HepG2 (cell line): Measurements from ENCODE around the gene WDR54. TPM values are rescaled to one million over a fixed set of nuclear protein-coding genes. Genes with fewer than 3 reads are reported as not detected.
A peak's percentile ranks its signal among the peaks of the same experiment; 100 is the strongest.

Source experiments
- BCL6 ChIP-seq: IDR thresholded peaks from 2 replicates; pipeline ENCODE4 v1.6.1; 2016; ENCODE audit warnings: missing genetic modification reagents, missing compliant biosample characterization
- FOXM1 ChIP-seq: sonication (generic); formaldehyde crosslinking; IDR thresholded peaks from 2 replicates; pipeline ENCODE4 v1.5.0; 2020; ENCODE audit warnings: missing genetic modification reagents
- FOXO1 ChIP-seq: sonication (generic); formaldehyde crosslinking; IDR thresholded peaks from 2 replicates; pipeline ENCODE4 v1.4.0; 2020; ENCODE audit warnings: missing genetic modification reagents
- HES4 ChIP-seq: sonication (generic); formaldehyde crosslinking; IDR thresholded peaks from 2 replicates; pipeline ENCODE4 v1.9.0; 2021; ENCODE audit warnings: mild to moderate bottlenecking, missing genetic modification reagents, borderline replicate concordance
- KDM5A ChIP-seq: fragments of 200-600 bp; sonication (generic); IDR thresholded peaks from 2 replicates; pipeline ENCODE4 v1.7.0; 2018; ENCODE audit warnings: antibody characterized with exemption, mild to moderate bottlenecking, low read length, borderline replicate concordance
- RFX5 ChIP-seq: IDR thresholded peaks from 2 replicates; pipeline ENCODE4 v1.6.1; 2011; ENCODE audit warnings: low read depth, low read length, improper control_type of control experiment
- SOX5 ChIP-seq: IDR thresholded peaks from 2 replicates; pipeline ENCODE4 v1.6.1; 2016; ENCODE audit warnings: borderline replicate concordance
- TBL1XR1 ChIP-seq: fragments of 150-350 bp; IDR thresholded peaks from 2 replicates; pipeline ENCODE4 v1.6.1; 2014; ENCODE audit warnings: borderline replicate concordance, low read length; ENCODE audit not compliant: partially characterized antibody
- ZBTB40 ChIP-seq, 2 experiments: fragments of 450-650 bp in 1 of 2; sonication (generic) in 1 of 2; formaldehyde crosslinking in 1 of 2; IDR thresholded peaks; 2 replicates each; pipeline versions ENCODE4 v1.6.1 to v1.8.0; 2016 to 2022; ENCODE audit warnings: antibody characterized with exemption in 1 of 2, mild to moderate bottlenecking in 1 of 2, missing genetic modification reagents in 1 of 2
- ZMYM2 ChIP-seq: sonication (generic); formaldehyde crosslinking; IDR thresholded peaks from 2 replicates; pipeline ENCODE4 v1.8.0; 2022; ENCODE audit warnings: mild to moderate bottlenecking, missing genetic modification reagents
- ZNF513 ChIP-seq: sonication (generic); formaldehyde crosslinking; conservative IDR thresholded peaks from 2 replicates; pipeline ENCODE4 v1.5.0; 2020; ENCODE audit warnings: missing genetic modification reagents
- ZNF879 ChIP-seq: sonication (generic); formaldehyde crosslinking; IDR thresholded peaks from 2 replicates; pipeline ENCODE4 v1.8.1; 2023; ENCODE audit warnings: missing genetic modification reagents
- polyA plus RNA-seq, 8 experiments: library from polyadenylated mRNA; depleted of rRNA in 3 of 8; stranded (reverse) in 7 of 8; unstranded in 1 of 8; fragments of >200 nt; fragmentation: Illumina TruSeq in 4 of 8; extraction: Trizol in 4 of 8; gene quantifications; 2 replicates each; pipeline versions ENCODE4 v1.2.1 to v1.2.3, GENCODE V29; 2011 to 2016; ENCODE audit warnings: low read depth in 4 of 8, missing spikeins in 1 of 8, mixed read lengths in 1 of 8; ENCODE audit not compliant: insufficient read depth in 1 of 8
- total RNA-seq, 5 experiments: library from RNA; depleted of rRNA; stranded (reverse); fragments of >200 nt; fragmentation: Illumina TruSeq; extraction: Trizol; gene quantifications; 2 replicates each; pipeline ENCODE4 v1.2.3, GENCODE V29; 2016; ENCODE audit warnings: low read depth in 1 of 5
- TF ChIP-seq, protein P1 (sequence below): sonication (generic); formaldehyde crosslinking; IDR thresholded peaks from 2 replicates; pipeline ENCODE4 v1.4.0; 2020; ENCODE audit warnings: low read depth, missing genetic modification reagents

WDR54 gene
- total and polyA plus RNA-seq, 2 of the 13 experiments (the other 11 are each of a cell fraction or from before 2014, with no cell fraction given): 2.0 to 17.3 TPM

GRCh38 chr2:74447230-74447999, 25.9 kb downstream of the WDR54 start (continued):
- TF ChIP-seq SOX5 (CRISPR knock-in tag) (peak; percentile 44; the same call in 1 of the 2 replicates), TBL1XR1 (no peak), ZNF879 (CRISPR knock-in tag) (no peak), FOXM1 (no peak), ZMYM2 (CRISPR knock-in tag) (no peak), RFX5 (no peak), BCL6 (CRISPR knock-in tag) (peak; percentile 38; the same call in 1 of the 2 replicates), KDM5A (no peak), FOXO1 (peak; percentile 26; the same call in 1 of the 2 replicates), ZNF513 (CRISPR knock-in tag) (no peak), HES4 (no peak), ZBTB40 (IDR thresholded peaks at IDR 0.05) (no peak), ZBTB40 (CRISPR knock-in tag; IDR thresholded peaks at IDR 0.05) (no peak; the same call in 1 of the 2 replicates)
- TF ChIP-seq, protein P1, sequence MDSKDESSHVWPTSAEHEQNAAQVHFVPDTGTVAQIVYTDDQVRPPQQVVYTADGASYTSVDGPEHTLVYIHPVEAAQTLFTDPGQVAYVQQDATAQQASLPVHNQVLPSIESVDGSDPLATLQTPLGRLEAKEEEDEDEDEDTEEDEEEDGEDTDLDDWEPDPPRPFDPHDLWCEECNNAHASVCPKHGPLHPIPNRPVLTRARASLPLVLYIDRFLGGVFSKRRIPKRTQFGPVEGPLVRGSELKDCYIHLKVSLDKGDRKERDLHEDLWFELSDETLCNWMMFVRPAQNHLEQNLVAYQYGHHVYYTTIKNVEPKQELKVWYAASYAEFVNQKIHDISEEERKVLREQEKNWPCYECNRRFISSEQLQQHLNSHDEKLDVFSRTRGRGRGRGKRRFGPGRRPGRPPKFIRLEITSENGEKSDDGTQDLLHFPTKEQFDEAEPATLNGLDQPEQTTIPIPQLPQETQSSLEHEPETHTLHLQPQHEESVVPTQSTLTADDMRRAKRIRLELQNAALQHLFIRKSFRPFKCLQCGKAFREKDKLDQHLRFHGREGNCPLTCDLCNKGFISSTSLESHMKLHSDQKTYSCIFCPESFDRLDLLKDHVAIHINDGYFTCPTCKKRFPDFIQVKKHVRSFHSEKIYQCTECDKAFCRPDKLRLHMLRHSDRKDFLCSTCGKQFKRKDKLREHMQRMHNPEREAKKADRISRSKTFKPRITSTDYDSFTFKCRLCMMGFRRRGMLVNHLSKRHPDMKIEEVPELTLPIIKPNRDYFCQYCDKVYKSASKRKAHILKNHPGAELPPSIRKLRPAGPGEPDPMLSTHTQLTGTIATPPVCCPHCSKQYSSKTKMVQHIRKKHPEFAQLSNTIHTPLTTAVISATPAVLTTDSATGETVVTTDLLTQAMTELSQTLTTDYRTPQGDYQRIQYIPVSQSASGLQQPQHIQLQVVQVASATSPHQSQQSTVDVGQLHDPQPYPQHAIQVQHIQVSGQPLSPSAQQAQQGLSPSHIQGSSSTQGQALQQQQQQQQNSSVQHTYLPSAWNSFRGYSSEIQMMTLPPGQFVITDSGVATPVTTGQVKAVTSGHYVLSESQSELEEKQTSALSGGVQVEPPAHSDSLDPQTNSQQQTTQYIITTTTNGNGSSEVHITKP: peak; percentile 67; the same call in 1 of the 2 replicates
